ENCODE measurements around the gene PGA5.

DNA sequence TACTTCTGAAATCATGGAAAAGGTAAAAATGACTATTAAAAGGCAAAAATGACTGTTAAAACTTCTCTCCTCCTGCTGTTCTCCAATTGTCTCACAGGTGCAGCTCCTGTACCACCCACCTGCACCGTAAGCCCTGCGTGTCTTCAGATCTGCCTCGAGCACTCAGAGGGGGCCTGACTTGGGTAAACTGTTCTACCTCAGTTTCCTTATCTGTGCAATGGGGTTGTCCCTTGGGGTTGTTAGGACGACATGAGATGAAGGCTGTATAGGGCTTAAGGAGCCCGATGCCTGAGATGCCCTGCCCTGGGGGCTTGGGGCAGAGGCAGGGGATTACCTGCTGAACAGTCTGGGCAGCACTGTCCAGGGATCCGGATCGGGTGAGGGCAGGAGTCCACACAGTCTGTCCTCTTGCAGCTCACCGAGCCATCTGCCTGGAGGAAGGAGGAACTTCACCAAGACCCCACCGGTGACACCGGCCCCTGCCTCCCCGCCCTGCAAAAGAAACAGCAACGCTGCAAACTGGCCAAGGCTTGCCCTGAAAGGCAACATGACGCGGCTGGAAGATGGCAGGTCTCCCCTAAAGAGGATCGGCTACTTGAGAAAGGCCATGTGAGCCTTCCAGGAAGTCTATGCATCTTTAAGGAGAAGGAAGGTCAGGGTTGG, 27.7 kb downstream of the PGA5 start:
- TF ChIP-seq, protein P1, sequence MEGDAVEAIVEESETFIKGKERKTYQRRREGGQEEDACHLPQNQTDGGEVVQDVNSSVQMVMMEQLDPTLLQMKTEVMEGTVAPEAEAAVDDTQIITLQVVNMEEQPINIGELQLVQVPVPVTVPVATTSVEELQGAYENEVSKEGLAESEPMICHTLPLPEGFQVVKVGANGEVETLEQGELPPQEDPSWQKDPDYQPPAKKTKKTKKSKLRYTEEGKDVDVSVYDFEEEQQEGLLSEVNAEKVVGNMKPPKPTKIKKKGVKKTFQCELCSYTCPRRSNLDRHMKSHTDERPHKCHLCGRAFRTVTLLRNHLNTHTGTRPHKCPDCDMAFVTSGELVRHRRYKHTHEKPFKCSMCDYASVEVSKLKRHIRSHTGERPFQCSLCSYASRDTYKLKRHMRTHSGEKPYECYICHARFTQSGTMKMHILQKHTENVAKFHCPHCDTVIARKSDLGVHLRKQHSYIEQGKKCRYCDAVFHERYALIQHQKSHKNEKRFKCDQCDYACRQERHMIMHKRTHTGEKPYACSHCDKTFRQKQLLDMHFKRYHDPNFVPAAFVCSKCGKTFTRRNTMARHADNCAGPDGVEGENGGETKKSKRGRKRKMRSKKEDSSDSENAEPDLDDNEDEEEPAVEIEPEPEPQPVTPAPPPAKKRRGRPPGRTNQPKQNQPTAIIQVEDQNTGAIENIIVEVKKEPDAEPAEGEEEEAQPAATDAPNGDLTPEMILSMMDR (IDR thresholded peaks at IDR 0.05) = no peak
- TF ChIP-seq POLR2A (IDR thresholded peaks at IDR 0.05) (no peak), EP300 (IDR thresholded peaks at IDR 0.05) (no peak)

All from tibial nerve (tissue), 4 donors.